Retinal pigment epithelial cell (primary cell): ENCODE results near the gene PI4KA.

Source experiments
- DNase-seq: peaks from one replicate; pipeline ENCODE4 v3.0.0-alpha.2; 2010; ENCODE audit warnings: low read depth
- H3K4me3 ChIP-seq: 2 replicates; pipeline ENCODE4 v1.5.1; 2011; ENCODE audit warnings: mild to moderate bottlenecking, low read length, control low read depth, moderate library complexity
- TF ChIP-seq, protein P1 (sequence below): conservative IDR thresholded peaks from 2 replicates; pipeline ENCODE4 v1.5.1; 2011; ENCODE audit warnings: low read depth, low read length, control low read depth, inconsistent platforms

Gene PI4KA

DNA sequence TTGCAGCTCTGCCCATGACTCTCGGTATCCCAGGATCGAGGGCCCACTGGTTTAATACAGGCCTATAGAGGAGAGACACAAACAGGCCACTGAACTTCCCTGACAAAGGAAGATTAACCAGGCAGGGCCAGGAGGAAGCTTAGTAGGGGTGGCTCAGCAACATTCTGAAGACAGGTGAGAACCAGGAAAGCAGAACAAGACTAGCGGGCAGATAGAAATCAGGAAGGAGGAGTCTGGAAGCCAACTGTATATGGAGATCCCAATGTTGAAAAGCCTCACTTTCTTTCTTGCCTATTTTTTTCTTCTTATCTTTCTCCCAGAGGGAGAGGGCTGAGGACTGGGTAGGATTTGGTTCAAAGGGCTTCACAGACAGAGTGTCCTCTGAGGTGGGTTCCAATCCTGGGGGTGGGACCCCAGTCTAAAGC, 5.4 kb downstream of the PI4KA start:
- TF ChIP-seq, protein P1, sequence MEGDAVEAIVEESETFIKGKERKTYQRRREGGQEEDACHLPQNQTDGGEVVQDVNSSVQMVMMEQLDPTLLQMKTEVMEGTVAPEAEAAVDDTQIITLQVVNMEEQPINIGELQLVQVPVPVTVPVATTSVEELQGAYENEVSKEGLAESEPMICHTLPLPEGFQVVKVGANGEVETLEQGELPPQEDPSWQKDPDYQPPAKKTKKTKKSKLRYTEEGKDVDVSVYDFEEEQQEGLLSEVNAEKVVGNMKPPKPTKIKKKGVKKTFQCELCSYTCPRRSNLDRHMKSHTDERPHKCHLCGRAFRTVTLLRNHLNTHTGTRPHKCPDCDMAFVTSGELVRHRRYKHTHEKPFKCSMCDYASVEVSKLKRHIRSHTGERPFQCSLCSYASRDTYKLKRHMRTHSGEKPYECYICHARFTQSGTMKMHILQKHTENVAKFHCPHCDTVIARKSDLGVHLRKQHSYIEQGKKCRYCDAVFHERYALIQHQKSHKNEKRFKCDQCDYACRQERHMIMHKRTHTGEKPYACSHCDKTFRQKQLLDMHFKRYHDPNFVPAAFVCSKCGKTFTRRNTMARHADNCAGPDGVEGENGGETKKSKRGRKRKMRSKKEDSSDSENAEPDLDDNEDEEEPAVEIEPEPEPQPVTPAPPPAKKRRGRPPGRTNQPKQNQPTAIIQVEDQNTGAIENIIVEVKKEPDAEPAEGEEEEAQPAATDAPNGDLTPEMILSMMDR, result no peak
- no peak for DNase-seq
- H3K4me3 ChIP-seq, result no peak overlapping the region

DNA sequence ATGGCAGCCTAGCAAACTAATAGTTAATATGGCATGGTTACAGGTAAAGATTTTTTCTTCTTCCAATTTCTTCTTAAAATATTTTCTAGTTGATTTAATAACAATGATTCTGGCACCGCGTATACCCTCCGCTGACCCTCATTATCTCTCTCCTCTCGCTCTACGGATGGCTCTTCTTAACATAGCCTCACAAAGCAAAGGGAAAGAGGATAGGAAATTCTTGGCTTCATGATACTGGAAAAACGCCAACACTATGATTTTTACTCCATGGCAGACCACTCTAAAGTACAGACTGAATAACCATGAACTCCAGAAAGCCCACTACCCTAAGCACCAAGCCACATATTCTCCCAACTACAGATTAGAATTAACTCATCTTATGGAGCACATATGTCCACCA, 6.1 kb downstream of the PI4KA start:
- TF ChIP-seq, protein P1, result no peak
- H3K4me3 ChIP-seq, result no peak overlapping the region
- no peak for DNase-seq

DNA sequence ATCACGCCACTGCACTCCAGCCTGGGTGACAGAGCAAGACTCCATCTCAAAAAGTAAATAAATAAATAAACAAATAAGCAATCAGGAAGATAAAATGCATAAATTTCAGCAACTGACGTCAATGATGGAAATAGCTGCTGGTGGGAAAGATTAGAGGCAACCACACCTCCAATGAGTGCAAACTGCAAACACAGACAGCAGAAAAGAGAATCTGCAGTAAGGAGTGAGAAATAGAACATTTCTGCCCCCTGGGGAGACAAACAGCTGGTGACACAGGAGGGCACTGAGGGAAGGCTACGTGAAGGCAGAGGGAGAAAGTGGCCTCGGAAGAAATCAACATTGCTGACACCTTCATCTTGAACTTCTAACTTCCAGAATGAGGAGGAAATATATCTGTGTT, 6.5 kb downstream of the PI4KA start:
- TF ChIP-seq, protein P1, result no peak
- H3K4me3 ChIP-seq, result no peak overlapping the region
- no peak for DNase-seq

DNA sequence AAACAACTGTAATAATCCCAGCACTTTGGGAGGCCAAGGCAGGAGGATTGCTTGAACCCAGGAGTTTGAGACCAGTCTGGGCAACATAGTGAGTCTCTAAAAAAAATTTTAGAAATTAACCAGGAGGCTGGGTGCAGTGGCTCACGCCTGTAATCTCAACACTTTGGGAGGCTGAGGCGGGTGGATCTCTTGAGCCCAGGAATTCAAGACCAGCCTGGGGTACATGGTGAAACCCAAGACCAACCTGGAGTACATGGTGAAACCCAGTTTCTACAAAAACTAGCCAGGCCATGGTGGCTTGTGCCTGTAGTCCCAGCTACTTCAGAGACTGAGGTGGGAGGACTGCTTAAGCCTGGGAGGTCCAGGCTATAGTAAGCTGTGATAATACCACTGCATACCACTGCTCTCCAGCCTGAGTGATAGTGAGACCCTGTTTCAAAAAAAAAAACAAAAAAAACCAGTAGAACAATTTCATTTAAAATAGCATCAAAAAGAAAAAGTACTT, 11.2 kb downstream of the PI4KA start:
- TF ChIP-seq, protein P1, result no peak
- no peak for DNase-seq
- no peak overlapping the region for H3K4me3 ChIP-seq

DNA sequence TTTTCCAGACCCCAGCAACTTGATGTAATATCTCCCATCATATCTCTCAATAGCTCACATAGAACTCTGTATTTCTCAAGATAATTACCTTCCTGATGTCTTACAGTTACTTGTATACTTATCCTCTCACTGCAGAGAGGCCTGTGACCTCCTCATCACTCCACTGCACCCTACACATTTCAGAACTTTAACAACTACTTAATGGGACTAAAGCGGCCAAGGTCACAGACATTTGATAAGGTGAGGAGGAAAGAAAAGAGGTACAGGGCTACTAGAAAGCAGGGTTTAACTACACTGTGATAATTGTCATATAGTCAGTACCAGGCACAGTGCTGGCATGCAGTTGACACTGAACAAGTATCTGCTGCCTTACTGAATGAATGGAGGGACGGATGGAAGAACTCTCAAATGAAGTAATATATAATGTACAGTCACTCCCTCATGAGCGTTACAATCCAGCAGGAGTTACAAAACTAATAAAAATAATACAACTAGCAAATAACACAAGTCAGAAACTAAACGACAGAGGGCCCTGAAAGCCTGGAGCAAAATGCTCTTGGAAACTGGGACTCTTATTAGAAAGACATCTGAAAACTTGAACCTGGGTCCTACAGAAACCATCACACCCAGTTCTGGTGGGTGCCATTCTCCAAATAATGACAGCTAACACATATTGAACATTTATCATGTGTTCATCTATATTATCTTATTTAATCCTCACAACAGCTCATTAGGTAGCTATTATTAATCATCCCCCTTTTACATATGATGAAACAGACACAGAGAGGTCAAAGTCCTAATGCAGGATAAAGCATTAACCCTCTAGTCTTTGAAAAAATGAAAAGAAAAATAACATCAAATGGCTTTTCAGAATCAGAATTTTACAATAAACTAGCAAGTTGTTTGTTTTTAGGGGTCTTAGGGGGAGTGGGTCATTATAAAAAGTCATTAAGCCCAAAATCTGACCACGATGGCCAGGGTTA, 14.3 kb downstream of the PI4KA start:
- TF ChIP-seq, protein P1, result no peak
- H3K4me3 ChIP-seq, result no peak overlapping the region
- DNase-seq, result no peak

DNA sequence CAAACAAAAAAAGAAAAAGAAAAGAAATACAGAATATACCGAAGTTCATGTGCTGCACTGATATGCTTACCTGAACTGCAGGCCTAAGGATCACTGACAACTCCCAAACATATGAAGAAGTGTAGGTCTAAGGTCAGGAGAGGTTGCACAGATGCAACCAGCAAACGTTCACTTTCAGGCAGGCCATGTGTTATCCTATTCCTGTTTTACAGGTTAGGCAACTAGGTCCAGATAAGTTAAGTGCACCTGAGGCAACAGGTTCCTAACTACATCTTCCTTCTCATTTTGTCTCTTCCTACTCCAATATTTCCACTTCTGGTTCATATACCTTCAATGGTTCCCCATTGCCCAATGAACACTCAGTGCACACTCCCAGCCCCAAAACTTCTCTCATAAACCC, 15.1 kb downstream of the PI4KA start:
- no peak for DNase-seq
- no peak overlapping the region for H3K4me3 ChIP-seq
- TF ChIP-seq, protein P1, result no peak
